Activated T-cell treated with anti-CD3 and anti-CD28 coated beads for 4 hours (primary cell): Measurements from ENCODE around the gene PCP4L1.

ENCODE experiments used
- DNase-seq: peaks from one replicate; pipeline ENCODE4 v3.0.0-alpha.2; 2020

PCP4L1 gene

DNA sequence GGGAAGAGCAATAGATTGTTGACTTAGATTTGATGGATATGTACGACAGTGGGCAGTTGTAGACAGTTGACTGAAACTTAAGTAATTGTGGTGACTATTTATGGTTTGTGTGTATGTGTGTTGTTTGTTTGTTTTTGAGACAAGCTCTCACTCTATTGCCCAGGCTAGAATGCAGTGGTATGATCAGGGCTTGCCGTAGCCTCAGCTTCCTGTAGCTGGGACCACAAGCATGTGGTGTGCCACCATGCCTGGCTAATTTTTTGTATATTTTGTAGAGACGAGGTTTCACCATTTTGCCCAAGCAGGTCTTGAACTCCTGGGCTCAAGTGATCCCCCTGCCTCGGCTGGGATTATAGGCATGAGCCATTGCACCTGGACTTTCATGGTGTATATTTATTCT lies 65.5 kb downstream of the PCP4L1 start:
- no peak for DNase-seq

DNA sequence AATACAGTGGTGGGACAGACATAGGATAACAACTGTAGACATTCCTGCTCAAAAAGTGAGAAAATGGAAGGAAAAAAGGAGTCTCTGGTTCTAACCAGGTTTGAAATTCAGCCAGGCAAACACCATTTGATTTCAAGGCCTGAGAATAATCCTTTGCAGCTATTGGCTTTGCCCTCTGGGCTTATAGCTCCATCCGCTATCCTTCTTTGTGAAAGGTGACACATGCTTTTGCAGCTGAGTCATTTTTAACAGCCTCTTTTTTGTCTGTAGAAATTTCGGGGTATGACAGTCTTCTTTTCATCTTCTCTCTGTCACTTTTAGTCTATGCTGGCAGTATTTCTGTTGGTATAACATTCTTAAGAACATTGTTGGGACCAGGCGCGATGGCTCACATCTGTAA lies 71.8 kb downstream of the PCP4L1 start:
- DNase-seq: no peak

DNA sequence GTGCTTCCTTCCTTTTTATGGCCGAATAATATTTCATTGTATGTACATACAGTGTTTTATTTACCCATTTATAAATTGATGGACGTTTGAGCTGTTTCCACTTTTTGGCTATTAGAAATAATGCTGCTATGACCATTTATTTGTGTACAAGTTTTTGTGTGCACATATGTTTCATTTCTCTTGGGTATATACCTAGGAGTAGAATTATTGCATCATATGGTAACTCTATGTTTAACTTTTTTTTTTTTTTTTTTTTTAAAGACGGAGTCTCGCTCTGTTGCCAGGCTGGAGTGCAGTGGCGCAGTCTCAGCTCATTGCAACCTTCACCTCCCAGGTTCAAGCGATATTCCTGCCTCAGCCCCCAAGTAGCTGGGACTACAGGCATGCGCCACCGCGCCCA lies 74.6 kb downstream of the PCP4L1 start:
- DNase-seq: no peak
